Measurements from ENCODE around the gene IPO4.

The IPO4 gene

DNA sequence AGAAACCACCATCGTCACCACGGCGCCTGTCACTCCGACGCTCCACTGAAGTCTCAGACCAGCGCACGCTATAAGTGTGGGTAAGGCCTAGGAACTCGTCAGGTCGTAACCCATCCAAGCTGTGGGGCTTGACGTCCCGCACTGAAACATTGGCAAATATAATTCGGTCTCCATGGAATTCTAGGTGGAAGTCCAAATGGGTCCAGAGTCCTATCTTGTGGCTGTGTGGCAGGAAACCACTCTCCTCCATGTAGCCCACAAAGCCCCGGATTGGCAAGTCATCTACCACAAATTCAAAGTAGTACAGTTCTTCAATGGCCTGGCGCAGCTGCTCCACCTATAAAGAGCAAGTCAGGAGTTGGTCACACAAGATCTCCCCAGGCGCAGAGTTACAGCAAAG lies 4.3 kb upstream of the IPO4 start:
- no peak for DNase-seq

GRCh38 chr14:24190416-24190815 lies 1.8 kb upstream of the IPO4 start:
- DNase-seq = no peak

GRCh38 chr14:24189460-24189859 lies 844 bp upstream of the IPO4 start:
- no peak for DNase-seq

- DNase-seq = no peak
These were observed 401 bp upstream of the IPO4 start for GRCh38 chr14:24189059-24189375.

GRCh38 chr14:24187539-24187915 lies 1.1 kb downstream of the IPO4 start:
- no peak for DNase-seq

DNA sequence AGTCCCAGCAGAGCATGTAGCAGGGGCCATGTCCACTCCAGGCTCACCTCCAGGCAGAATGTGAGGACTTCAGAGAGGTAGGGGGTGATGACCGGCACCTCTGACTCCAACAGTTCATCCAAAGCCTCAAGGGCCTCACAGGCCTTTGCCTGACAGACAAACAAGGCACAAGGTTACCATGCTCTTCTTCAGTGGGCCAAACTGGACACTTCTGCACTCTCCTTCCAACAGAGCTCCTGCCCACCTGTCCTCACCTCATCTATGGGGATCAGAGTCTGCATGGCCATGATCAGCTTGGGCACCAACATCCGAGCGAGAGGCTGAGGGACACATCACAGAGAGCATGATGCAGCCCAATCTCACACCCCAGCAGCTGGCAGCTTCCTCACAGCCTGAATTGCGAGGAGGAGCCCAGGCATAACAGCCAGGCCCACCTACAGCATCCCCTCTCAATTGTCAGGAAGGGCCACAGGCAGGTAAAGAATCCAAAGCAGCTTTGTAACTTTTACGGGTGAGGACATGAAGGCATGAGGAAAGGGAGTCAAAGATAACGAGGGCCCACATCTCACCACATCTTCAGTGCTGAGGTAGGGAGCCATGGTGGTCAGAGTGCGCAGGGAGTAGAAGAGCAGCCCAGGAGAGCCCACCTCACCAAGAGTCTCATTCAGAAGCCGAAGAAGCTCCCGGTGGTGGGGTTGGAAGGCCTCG lies 1.6 kb downstream of the IPO4 start:
- DNase-seq = no peak

DNA sequence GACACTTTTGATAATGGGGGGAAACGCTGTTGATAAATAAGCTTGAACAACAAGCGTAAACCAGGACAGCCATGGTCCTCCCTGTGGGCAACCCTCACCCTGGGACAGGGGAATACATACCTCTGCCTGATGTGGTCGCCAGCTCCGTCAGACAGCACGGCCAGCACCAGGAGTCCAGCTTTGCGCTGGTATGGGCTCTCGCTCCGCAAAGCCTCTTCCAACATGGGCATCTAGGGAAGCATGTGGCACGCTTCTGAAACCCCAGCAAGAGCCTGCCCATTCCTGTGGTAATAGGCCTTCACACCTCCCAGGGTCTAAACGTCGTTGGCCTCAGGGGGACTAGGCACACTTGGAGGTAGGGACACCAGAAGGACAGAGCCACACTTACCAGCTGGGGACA lies 2.9 kb downstream of the IPO4 start:
- DNase-seq = no peak

DNA sequence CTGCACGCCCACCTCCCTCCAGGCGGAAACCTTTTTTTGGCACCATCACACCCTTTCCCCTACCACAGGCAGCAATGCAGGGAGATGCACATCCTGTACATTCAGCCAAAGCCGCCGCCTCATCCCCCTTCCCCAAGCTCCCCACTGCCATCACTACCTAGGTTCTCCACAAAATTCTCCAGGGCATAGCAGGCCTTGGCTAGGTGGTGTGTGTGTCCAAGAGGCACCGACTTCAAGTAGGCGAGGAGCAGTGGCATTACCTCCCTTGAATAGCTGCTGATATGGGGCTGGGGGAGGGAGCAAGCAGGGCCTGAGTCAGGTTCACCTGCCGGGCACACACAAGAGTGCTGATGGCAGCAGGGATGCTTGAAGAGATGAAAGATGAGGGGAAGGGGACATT lies 3.6 kb downstream of the IPO4 start:
- no peak for DNase-seq

DNA sequence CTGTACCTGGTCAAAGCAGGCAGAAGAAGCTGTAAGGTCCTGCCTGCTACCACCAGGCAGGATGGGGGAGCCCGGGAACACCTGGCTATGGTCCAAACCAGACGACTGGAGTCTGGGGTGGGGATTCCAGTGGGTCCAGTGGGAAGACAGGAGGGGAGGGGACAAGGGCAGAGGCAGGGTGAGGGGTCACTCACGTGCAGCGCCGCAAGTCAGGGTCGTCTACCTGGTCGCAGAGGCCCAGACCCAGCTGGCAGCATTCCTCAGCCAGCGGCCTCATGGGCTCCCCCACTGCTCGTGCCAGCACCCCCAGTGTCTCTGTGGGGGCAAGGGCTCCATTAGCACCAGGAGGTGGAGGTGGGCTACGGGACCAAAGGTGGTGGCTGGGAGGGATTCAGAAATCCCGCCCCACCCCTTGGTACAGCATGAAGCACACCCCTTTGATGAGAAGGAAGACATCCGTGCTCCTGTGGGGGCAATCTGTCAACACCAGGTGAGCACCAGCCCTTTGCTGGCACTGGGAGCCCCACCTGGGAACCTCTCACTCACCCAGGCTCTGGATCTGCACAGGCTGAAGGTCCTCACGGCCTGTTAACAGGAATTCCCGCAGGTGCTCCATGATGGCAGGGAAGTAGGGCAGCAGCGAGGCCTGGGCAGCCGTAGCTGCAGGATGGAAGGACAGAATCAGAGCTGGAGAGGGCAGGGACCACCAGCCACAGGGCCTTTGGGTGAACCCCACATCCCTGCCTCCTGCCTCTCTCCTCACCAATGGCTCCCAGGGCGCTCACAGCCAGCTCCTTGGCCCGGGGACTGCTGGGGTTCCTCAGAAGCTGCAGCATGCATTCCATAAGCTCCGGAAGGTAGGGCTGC lies 4.3 kb downstream of the IPO4 start:
- DNase-seq = no peak

GRCh38 chr14:24183014-24183481 lies 5.6 kb downstream of the IPO4 start:
- DNase-seq = no peak

DNA sequence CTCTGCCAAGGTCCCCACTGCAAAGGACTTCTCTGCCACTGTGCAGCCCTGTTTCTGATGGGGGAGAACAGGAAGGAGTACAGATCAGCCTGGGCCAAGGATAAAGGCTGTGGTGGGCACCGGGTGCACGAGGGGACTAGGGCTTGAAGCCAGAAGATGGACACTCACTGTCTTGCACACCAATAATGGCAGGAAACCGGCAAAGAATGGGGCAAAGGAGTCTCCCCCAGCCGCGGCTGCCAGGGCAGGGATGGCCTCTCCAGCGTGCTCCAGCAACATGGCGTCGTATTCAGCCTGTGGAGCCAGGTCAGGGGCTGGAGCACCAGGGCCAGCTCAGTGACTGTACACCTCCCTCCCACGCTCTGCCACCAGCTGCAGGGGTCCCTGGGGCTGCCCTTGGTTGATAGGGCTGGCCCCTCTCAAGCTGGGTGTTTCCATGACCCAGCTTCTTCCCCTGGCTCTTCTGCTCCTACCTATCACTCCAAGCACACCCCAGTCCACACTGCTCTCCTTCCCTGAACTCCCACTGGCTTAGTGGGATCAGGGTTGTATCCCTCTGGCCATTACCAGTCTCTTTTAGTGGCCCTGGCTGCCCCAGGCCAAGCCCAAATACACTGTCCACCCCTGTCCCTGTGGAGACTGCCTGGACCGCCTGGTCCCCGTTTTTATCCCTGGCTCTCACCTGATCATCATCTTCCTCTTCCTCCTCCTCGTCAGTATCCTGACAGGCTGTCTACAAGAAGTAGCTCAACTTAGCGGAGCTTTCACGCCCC lies 6.3 kb downstream of the IPO4 start:
- DNase-seq = no peak

GRCh38 chr14:24181371-24182077 lies 7.1 kb downstream of the IPO4 start:
- no peak for DNase-seq

DNA sequence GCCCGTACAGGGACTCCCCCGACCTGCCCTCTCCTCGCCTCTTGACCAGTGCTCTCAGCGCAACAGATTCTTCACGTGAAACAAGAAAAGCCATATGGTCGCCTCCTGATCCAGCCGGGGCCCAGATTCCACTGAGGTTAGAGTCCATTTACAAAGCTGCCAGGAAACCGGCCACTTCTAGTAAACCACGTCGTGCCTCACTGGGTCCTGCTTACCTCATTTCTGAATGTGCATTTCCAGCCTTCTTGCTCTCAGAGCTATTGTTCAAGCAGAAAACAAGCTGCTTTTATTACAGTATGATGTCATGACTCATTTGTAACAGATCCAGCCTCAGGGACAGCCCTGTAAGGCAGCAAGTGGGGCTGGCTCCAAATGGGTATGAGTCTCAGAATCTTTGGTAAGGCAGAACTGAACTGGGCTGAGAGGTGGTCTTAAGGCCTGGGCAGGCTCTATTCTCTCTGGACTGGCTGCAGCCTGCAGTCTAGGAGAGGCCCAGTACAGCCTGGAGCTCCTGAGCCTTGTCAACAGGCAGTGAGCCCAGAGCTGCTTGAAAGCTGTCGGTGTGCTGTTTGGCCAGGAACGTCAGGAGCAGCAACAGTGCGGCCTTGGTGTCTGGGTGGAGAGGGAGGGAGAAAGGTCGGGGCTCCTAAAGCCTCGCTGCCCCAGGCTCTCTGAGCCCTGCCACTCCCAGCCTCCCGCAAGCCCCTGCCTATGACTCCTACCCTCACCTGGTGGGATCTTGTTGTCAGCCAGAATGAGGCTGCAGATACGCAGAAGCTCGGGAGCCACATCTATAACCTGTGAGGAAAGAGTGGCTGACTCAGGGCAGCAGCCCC lies 8.4 kb downstream of the IPO4 start:
- DNase-seq = no peak

- DNase-seq = no peak
These were observed 9.2 kb downstream of the IPO4 start for GRCh38 chr14:24179294-24179960.

DNA sequence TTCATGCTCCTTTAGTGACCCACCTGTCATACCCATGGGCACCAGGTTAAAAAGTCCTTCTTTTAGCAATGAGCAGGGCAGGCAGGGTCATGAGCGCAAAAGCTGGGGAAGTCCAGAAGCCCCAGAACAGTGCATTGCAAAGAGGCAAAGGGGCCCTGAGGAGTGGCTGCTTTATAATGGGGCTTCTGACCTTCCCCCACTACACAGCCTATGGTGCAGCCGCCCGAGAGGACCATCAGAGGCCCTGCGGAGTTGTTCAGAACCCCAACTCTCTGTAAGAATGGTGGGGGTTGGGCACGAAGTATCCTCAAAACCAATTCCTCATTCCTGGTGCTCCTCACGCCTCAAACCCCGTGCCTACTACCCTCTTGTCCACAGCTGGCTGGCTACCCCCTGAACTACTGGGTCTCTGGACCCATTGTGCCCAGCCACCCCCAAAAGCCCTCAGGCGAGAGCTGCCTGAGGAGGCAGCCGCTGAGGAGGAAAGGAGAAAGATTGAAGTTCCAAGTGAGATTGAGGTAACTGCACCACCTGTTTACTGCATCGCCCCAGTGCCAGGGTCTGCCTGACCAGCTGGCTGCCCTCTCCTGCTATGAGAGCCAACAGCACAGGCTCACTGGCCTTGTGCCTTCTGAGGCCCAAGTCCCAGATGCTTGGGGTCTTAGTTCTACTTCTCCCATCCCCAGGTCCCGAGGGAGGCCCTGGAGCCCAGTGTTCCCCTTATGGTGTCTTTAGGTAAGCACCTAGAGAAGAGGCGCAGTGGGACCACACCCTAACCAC lies 10.0 kb downstream of the IPO4 start:
- DNase-seq = no peak

DNA sequence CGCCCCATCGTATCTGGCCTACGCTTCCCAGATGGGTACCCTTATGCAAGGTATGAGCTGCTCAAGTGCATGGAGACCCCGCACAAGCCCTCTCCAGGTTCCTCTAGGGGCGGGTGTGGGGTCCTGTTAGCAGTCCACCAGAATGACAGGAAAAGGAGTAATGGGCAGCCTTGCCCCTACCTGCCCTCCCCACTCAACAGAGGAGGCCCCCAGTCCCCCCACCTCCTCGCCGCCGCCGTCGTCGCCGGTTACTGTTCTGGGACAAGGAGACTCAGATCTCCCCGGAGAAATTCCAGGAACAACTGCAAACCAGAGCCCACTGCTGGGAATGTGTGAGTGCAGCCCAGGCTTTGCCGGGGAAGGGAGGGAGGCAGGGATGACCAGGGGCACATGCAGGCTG lies 10.7 kb downstream of the IPO4 start:
- DNase-seq = no peak

DNA sequence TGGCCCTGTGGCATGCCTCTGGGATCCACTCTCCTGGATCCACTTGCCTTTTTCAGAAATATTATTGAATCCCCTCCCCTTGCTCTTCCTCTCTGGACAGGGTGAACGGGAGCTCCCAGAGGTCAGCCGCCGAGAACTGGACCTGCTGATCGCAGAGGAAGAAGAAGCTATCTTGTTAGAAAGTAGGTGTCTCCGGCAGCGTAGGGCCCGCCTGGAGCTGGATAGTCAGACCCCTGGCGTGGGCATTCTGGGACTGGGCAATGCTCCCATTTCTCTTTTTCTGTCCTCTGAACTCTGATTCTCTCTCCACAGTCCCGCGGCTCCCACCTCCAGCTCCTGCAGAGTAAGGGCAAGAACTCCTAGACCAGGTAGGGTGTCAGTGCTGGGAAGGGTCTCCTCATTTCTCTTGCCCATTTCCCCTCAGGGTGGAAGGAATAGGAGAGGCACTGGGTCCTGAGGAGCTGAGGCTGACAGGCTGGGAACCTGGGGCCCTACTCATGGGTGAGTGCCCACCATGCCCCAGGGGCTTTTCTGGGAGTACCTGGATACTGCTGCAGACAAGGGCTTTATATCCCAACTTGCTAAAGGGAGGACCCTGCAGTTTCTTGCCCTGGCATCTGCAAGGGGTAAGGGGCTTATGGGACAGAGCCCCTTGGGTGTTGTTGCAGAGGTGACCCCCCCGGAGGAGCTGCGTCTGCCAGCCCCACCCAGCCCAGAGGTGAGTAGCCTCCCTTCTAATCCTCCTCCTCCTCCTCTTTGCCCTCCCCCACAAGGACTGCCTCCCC lies 11.4 kb downstream of the IPO4 start:
- no peak for DNase-seq

- no peak for DNase-seq
These were observed 12.0 kb downstream of the IPO4 start for GRCh38 chr14:24176599-24176998.

GRCh38 chr14:24172871-24173281 lies 15.7 kb downstream of the IPO4 start:
- no peak for DNase-seq

All from SW 1271 (cell line).